CMK (cell line): ENCODE measurements around the gene BCR.
"Not testable (repeated sequence)": the region's sequence is repeated elsewhere in the genome, so short reads cannot be mapped to it uniquely, and the experiment has no call there.

Experiments
- DNase-seq: peaks from one replicate; pipeline ENCODE4 v3.0.0-alpha.2; 2010; ENCODE audit warnings: low read depth

The BCR gene

GRCh38 chr22:23289851-23290724, 109.8 kb downstream of the BCR start:
- peak; percentile 30 for DNase-seq

DNA sequence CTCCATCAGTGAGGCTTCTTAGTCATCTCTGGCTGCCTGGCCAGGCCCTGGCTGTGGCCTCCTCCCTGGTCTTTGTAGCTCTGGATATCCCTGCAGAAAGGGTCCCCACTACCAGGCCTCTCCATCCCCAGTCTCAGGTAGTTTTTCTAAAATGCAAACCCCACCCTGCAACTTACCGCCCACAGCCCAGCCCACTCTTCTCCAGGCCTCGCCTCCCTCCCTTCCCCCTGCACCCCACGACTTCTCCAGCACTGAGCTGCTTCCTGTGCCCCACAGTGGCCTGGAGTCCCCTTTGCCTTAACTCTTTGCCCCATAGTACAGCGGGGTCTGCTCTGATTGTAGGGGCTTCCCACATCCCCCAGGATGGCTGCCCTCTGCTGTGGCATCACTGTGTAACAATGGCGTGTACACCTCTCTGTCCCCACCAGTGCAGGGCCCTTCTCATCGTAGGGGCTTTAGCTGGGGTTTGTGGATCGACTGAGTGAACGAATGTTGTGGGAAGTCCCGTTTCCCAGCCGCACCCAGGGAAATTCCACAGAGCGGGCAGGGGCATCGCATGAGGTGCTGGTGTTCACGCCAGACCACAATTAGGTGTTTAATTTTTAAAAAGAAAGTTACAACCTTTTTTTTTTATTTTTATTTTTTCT, 111.6 kb downstream of the BCR start:
- DNase-seq, result no peak

DNA sequence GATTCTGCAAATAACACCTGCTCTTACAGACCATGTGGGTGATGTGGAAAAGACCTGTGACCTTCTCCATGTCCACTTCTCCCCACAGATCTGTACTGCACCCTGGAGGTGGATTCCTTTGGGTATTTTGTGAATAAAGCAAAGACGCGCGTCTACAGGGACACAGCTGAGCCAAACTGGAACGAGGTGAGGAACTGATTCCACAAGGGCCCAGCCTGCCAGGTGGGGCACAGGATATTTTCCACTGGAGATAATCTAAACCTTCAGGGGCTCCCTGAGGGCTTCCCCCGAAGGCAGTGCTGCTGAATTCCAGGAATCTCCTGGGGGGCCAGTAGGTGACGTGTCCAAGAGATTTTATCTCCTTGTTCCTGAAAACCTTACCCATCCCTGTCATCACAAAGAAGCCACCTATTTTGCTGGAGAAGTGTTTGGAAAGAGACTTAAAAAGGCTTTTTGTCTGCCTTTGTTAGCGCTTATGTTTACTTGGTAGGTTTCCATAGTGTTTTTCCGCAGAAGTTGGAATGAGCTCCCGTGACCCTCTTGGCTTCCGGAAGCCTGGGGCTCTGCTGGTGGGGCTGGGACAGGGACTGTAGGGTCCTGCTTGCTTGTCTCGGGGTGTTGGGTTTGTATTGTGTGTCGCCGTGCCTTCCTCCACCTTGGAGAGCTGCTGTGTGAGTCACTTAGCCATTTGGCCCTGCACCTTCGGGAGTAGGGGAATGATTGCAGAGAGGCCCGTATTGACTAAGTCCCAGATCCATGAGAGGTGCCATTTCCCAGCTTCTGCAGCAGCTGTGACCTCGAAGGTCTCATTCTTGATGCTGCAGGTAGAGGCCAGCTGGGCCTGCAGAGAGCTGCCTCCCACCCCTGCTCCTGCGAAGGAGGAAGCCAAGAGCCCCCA, 112.4 kb downstream of the BCR start:
- no peak for DNase-seq

GRCh38 chr22:23293720-23294119, 113.4 kb downstream of the BCR start:
- DNase-seq, result no peak

DNA sequence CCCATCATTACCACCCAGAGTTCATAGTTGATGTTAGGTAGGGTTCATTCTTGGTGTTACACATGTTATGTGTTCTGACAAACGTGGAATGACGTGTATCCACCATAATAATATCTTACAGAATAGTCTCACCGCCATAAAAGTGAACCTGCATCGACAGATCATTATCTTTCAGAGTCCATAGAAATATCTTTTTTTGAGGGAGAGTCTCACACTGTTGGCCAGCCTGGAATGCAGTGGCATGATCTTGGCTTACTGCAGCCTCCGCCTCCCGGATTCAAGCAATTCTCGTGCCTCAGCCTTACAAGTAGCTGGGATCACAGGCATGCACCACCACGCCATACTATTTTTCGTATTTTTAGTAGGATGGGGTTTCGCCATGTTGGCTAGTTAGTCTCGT, 113.9 kb downstream of the BCR start:
- no peak for DNase-seq

DNA sequence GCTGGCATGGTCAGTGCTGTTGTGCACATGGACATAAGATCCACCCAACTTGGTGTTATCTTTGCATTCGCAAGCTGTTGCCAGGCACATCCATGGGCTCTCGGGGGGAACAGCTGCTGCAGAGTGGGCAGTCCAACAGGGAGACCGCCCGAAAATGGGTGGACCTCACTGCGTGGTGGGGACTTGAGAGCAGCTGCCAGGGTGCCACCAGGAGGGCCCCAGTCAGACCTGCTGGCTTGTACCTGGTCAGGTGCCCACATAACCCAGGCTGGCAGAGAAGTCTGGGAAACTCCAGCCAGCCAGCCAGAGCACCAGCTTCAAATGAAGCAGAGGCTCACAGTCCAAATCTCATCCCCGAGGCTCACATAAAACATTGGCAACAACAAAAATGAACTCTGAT, 120.2 kb downstream of the BCR start:
- DNase-seq, result no peak

GRCh38 chr22:23301591-23301990, 121.3 kb downstream of the BCR start:
- DNase-seq, result no peak

DNA sequence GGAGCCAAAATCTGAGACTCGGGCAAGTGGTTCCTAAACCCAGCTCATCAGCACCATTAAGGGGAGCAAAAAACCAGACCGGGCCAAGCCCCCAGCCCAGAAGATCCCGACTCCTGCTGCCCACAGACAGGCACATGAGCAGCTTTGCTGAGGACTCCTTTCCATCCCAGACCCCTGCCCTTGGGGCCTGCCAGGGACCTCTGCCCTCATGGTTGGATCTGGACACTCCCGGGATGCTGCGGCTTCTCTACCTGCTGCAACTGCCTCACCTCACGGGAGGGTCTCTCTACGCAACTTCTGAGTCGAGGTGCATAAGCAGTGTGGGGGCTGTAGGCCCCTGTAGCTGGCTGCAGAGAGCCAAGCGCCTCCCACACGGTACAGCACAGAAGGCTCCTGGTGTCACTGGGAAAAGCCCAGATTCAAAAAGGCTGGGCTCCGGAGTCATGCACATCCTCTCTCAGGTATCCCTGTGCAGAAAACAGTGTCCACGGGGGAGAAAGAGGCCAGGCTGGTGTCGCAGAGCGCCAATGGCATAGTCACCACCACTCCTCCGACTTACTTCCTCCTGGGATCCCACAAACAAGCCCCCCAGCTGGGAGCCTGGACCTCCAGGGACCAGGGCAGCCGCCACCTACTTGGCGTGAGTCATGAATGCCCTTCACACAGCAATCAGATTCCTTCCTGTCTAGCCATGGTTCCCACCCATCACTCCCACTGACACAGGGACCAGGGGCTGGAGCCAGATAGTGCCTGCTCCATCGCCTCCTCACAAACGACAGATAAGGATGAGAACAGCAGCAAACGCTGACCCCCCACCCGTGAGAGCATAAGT, 122.1 kb downstream of the BCR start:
- no peak for DNase-seq

DNA sequence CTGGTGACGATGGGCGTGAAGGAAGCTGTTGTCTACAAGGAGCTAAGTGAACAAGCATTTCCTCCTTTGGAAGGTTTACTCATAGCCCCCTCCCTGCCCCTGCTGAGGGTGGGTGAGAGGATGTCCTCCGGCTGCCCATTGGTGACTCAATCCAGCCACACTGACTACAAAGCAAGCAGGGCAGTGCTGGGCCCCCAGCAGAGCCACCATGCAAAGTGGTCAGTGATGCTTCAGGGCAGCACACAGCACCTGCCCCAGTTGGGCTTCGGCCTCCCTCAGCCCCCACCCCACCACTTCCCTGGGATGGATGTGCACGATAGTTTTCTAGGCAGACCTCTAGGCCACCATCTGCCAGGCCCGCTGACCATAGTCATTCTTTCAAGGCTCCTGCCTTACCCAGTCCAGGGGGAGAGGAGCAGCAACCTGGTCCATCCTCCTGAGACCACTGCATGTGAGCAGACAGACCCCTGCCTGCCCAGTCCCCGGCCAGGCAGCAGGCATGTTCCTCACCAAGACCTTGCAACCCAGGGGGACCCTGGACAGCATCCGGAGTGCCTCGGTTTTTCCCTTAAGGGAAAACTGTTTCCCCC, 125.1 kb downstream of the BCR start:
- no peak for DNase-seq

GRCh38 chr22:23305922-23306374, 125.6 kb downstream of the BCR start:
- no peak for DNase-seq

DNA sequence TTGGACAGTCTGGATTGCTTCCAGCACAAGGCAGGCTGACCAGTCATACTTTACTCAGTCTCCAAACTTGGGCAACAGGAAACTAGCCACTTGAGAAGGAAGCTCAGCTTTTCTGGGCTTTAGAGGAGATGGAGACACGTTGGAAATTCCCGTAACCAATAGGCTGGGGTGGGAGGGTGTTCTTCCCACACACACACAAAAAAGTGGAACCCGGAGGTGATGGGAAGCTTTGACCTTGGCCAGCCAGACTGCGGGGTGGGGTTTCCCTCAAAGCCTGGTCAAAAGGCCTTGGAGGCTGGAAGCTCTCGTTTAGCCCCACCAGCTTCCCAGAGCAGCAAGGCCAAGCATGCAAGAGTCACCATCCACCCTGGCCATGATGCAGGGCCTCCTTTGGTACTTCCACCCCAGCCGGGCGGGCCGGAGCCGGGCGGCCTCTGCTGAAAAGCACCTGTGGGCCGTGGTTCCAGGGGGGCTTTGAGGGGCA, 126.2 kb downstream of the BCR start:
- no peak for DNase-seq

GRCh38 chr22:23306926-23307325, 126.6 kb downstream of the BCR start:
- DNase-seq, result no peak

GRCh38 chr22:23307511-23307910, 127.2 kb downstream of the BCR start:
- DNase-seq, result not testable (repeated sequence)

- DNase-seq, result not testable (repeated sequence)
These were observed 129.0 kb downstream of the BCR start for GRCh38 chr22:23309261-23309660.

- not testable (repeated sequence) for DNase-seq
These were observed 130.3 kb downstream of the BCR start for GRCh38 chr22:23310443-23311097.

GRCh38 chr22:23311635-23312420, 131.5 kb downstream of the BCR start:
- not testable (repeated sequence) for DNase-seq

GRCh38 chr22:23313791-23314567, 133.7 kb downstream of the BCR start:
- no peak for DNase-seq

DNA sequence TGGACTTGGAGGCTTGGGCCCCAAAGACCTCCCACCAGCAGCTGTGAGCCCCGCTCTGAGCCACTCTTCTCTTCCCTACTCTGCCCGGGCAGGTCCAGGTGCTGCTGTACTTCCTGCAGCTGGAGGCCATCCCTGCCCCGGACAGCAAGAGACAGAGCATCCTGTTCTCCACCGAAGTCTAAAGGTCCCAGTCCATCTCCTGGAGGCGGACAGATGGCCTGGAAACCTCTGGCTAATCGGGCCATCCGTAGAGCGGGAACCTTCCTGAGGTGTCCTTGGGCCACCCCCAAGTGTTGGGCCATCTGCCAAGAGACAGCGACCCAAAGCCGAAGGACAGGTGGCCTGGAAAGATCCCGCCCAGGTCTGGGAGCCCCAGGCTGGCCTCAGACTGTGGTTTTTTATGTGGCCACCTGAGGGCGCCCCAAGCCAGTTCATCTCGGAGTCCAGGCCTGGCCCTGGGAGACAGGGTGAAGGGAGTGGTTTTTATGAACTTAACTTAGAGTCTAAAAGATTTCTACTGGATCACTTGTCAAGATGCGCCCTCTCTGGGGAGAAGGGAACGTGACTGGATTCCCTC, 135.1 kb downstream of the BCR start:
- peak; percentile 30 for DNase-seq
